SK-N-SH (cell line): ENCODE data around the gene PRXL2B. TPM values are rescaled to one million over a fixed set of nuclear protein-coding genes. Genes with fewer than 3 reads are reported as not detected.
"Not testable (repeated sequence)": the region's sequence is repeated elsewhere in the genome, so short reads cannot be mapped to it uniquely, and the experiment has no call there.

ENCODE experiments used
- CTCF ChIA-PET: fragments of 300-600, 350-600 bp; formaldehyde crosslinking; extraction: SDS; loops from one replicate; lab custom pipeline; 2021; lab: Yijun Ruan, JAX
- POLR2A ChIA-PET: fragments of 350-600 bp; sonication (Branson Sonifier 250); formaldehyde crosslinking; extraction: SDS; loops from one replicate; lab custom pipeline; 2020; ENCODE audit warnings: antibody characterized with exemption, inconsistent platforms; lab: Yijun Ruan, JAX
- DNase-seq: peaks from one replicate; pipeline ENCODE4 v3.0.0; 2012
- H2AFZ ChIP-seq: fragments of 200-600 bp; sonication (generic); 2 replicates; pipeline ENCODE4 v1.8.1; 2016; ENCODE audit warnings: antibody characterized with exemption, mild to moderate bottlenecking, low read depth
- H3F3A ChIP-seq: fragments of 200-600 bp; sonication (generic); replicated peaks from 2 replicates; pipeline ENCODE3; 2016; ENCODE audit warnings: antibody characterized with exemption, mild to moderate bottlenecking; ENCODE audit not compliant: insufficient read depth
- H3K27ac ChIP-seq, 2 experiments: fragments of 200-500 bp in 1 of 2; fragments of 200-600 bp in 1 of 2; sonication (Bioruptor generic) in 1 of 2; sonication (generic), shearing (Covaris generic) in 1 of 2; 2 replicates each; pipeline versions ENCODE4 v1.5.1 to v1.6.1; 2014 to 2016; ENCODE audit warnings: low read depth in 2 of 2, inconsistent platforms in 1 of 2, low read length in 1 of 2, mild to moderate bottlenecking in 1 of 2, mixed read lengths in 1 of 2
- H3K27me3 ChIP-seq: fragments of 200-600 bp; sonication (generic), shearing (Covaris generic); 2 replicates; pipeline ENCODE4 v1.6.1; 2016; ENCODE audit warnings: mixed run types; ENCODE audit not compliant: insufficient read depth
- H3K36me3 ChIP-seq, 2 experiments: fragments of 200-500 bp in 1 of 2; fragments of 200-600 bp in 1 of 2; sonication (Bioruptor generic) in 1 of 2; sonication (generic) in 1 of 2; replicated peaks in 1 of 2; 2 replicates each; pipeline versions ENCODE3 to v1.5.1; 2014 to 2016; ENCODE audit warnings: low read length in 1 of 2, mild to moderate bottlenecking in 1 of 2; ENCODE audit not compliant: insufficient read depth in 2 of 2, control insufficient read depth in 1 of 2
- H3K4me1 ChIP-seq, 2 experiments: fragments of 200-500 bp in 1 of 2; fragments of 200-600 bp in 1 of 2; sonication (Bioruptor generic) in 1 of 2; sonication (generic), shearing (Covaris generic) in 1 of 2; 2 replicates each; pipeline versions ENCODE4 v1.5.1 to v1.6.1; 2014 to 2016; ENCODE audit warnings: low read depth in 1 of 2, low read length in 1 of 2, mixed run types in 1 of 2; ENCODE audit not compliant: insufficient read depth in 2 of 2, control insufficient read depth in 1 of 2
- H3K4me2 ChIP-seq: fragments of 200-600 bp; sonication (generic), shearing (Covaris generic); 2 replicates; pipeline ENCODE4 v1.6.1; 2017; ENCODE audit warnings: mixed run types
- H3K4me3 ChIP-seq, 2 experiments: fragments of 200-500 bp in 1 of 2; fragments of 200-600 bp in 1 of 2; sonication (Bioruptor generic) in 1 of 2; sonication (generic), shearing (Covaris generic) in 1 of 2; 2 replicates each; pipeline versions ENCODE4 v1.5.1 to v1.8.1; 2014 to 2016; ENCODE audit warnings: low read depth in 2 of 2, inconsistent platforms in 1 of 2, low read length in 1 of 2, mild to moderate bottlenecking in 1 of 2, mixed read lengths in 1 of 2, moderate library complexity in 1 of 2
- H3K79me2 ChIP-seq: fragments of 200-600 bp; sonication (generic); 2 replicates; pipeline ENCODE4 v1.8.1; 2017; ENCODE audit warnings: mild to moderate bottlenecking; ENCODE audit not compliant: insufficient read depth
- H3K9ac ChIP-seq: fragments of 200-600 bp; sonication (generic); 2 replicates; pipeline ENCODE4 v1.6.1; 2017; ENCODE audit warnings: mixed run types
- H3K9me2 ChIP-seq: fragments of 200-600 bp; sonication (generic); 2 replicates; pipeline ENCODE4 v1.6.1; 2017; ENCODE audit warnings: mixed run types
- H3K9me3 ChIP-seq: fragments of 200-600 bp; sonication (generic); 2 replicates; pipeline ENCODE4 v1.6.1; 2017; ENCODE audit warnings: mixed run types, mild to moderate bottlenecking, moderate library complexity
- H4K20me1 ChIP-seq: fragments of 200-600 bp; sonication (generic); 2 replicates; pipeline ENCODE4 v1.6.1; 2017; ENCODE audit warnings: mild to moderate bottlenecking, mixed run types; ENCODE audit not compliant: insufficient read depth
- ELF1 ChIP-seq: IDR thresholded peaks from 2 replicates; pipeline ENCODE4 v1.4.0; 2012
- EP300 ChIP-seq, 2 experiments: IDR thresholded peaks; 2 replicates each; pipeline versions ENCODE4 v1.4.0 to v1.6.1; 2012; ENCODE audit warnings: borderline replicate concordance in 1 of 2, low read depth in 1 of 2, low read length in 1 of 2
- EZH2phosphoT487 ChIP-seq: fragments of 200-600 bp; sonication (generic); IDR thresholded peaks from 2 replicates; pipeline ENCODE4 v1.6.1; 2017; ENCODE audit warnings: low read depth, mixed run types, mild to moderate bottlenecking, antibody characterized with exemption, moderate library complexity, borderline replicate concordance
- NRF1 ChIP-seq: IDR thresholded peaks from 2 replicates; pipeline ENCODE4 v1.6.1; 2012; ENCODE audit warnings: low read depth, mild to moderate bottlenecking, low read length
- PBX3 ChIP-seq: IDR thresholded peaks from 2 replicates; pipeline ENCODE4; 2012
- POLR2AphosphoS5 ChIP-seq: IDR thresholded peaks from 2 replicates; pipeline ENCODE4 v1.6.1; 2012; ENCODE audit warnings: low read depth, low read length
- RAD21 ChIP-seq: IDR thresholded peaks from 2 replicates; pipeline ENCODE4 v1.6.1; 2012; ENCODE audit warnings: mild to moderate bottlenecking, low read length
- RCOR1 ChIP-seq: fragments of 150-350 bp; IDR thresholded peaks from 2 replicates; pipeline ENCODE4 v1.6.1; 2017; ENCODE audit warnings: antibody characterized with exemption, low read length
- SMC3 ChIP-seq: IDR thresholded peaks from 2 replicates; pipeline ENCODE4 v1.6.1; 2012; ENCODE audit warnings: low read depth, low read length, improper control_type of control experiment
- TEAD4 ChIP-seq: IDR thresholded peaks from 2 replicates; pipeline ENCODE4 v1.4.0; 2012; ENCODE audit warnings: mild to moderate bottlenecking, borderline replicate concordance; ENCODE audit not compliant: insufficient read depth
- USF1 ChIP-seq: IDR thresholded peaks from 2 replicates; pipeline ENCODE4 v1.4.0; 2012; ENCODE audit warnings: low read depth, borderline replicate concordance
- WGBS: methylation state at CpG from one replicate; pipeline ENCODE4 v1.1.6; 2017; ENCODE audit warnings: low lambda C conversion rate; 5-methylcytosine and 5-hydroxymethylcytosine counted together
- polyA plus RNA-seq, 3 experiments: library from polyadenylated mRNA; depleted of rRNA; stranded (reverse); fragments of >200 nt; gene quantifications; 2 replicates each; pipeline ENCODE4 v1.2.3, GENCODE V29; 2012
- TF ChIP-seq, protein P1 (sequence below): fragments of 200-600 bp; sonication (generic); IDR thresholded peaks from 2 replicates; pipeline ENCODE4 v1.6.1; 2017; ENCODE audit warnings: antibody characterized with exemption, mild to moderate bottlenecking, moderate library complexity

Gene PRXL2B
- polyA plus RNA-seq, 1 of the 3 experiments (the other 2 are of a cell fraction) = 33.7 TPM

- POLR2A ChIA-PET = interaction anchor here (1.2 to 1.4 kb wide), 2 partner anchors 22 to 41 kb away, joined by 3 to 4 read pairs; no protein-coding TSS in a partner anchor
- CTCF ChIA-PET = interaction anchor here (0.6 to 5.1 kb wide), 28 partner anchors 8 to 353 kb away, joined by 3 to 53 read pairs (median 7); partner anchors contain the start of genes FAAP20, HES5, PANK4 and PRXL2B
- Histone ChIP-seq H3K4me3 (no peak overlapping the region; a peak in 1 of 4 replicates), H2AFZ (no peak overlapping the region), H4K20me1 (no peaks in the 10 kb centered on the region), H3K9me3 (no peaks in the 10 kb centered on the region), H3F3A (no peaks in the 10 kb centered on the region), H3K27me3 (no peaks in the 10 kb centered on the region), H3K9ac (no peak overlapping the region), H3K4me1 (peaks cover 0 to 42% of the 10 kb centered on the region in 2 experiments; a peak in 1 of 4 replicates), H3K36me3 (no peaks in the 10 kb centered on the region), H3K9me2 (no peaks in the 10 kb centered on the region), H3K4me2 (no peak overlapping the region), H3K27ac (no peak overlapping the region), H3K79me2 (no peaks in the 10 kb centered on the region)
- 45% methylated on average over 15 of the region's 17 CpGs for WGBS
- DNase-seq = peak; percentile 89
- TF ChIP-seq RAD21 = peak; percentile 93
- peak; percentile 97 for TF ChIP-seq SMC3
- TF ChIP-seq EZH2phosphoT487 = no peak
- no peak for TF ChIP-seq RCOR1
- no peak for TF ChIP-seq NRF1
- TF ChIP-seq PBX3 = no peak
- TF ChIP-seq ELF1 = 0 out of 2 replicates have a peak, but pooled peaks have one; percentile 10
- TF ChIP-seq, protein P1, sequence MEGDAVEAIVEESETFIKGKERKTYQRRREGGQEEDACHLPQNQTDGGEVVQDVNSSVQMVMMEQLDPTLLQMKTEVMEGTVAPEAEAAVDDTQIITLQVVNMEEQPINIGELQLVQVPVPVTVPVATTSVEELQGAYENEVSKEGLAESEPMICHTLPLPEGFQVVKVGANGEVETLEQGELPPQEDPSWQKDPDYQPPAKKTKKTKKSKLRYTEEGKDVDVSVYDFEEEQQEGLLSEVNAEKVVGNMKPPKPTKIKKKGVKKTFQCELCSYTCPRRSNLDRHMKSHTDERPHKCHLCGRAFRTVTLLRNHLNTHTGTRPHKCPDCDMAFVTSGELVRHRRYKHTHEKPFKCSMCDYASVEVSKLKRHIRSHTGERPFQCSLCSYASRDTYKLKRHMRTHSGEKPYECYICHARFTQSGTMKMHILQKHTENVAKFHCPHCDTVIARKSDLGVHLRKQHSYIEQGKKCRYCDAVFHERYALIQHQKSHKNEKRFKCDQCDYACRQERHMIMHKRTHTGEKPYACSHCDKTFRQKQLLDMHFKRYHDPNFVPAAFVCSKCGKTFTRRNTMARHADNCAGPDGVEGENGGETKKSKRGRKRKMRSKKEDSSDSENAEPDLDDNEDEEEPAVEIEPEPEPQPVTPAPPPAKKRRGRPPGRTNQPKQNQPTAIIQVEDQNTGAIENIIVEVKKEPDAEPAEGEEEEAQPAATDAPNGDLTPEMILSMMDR = peak; percentile 83
- TF ChIP-seq USF1 = no peak
- TF ChIP-seq TEAD4 = no peak
- TF ChIP-seq EP300 (IDR thresholded peaks at IDR 0.05; ENCODE audit: borderline replicate concordance in 1 of 2, low read depth in 1 of 2, low read length in 1 of 2) = no peak
- TF ChIP-seq POLR2AphosphoS5 = no peak
These were observed 38.4 kb upstream of the PRXL2B start for GRCh38 chr1:2548068-2548589.

DNA sequence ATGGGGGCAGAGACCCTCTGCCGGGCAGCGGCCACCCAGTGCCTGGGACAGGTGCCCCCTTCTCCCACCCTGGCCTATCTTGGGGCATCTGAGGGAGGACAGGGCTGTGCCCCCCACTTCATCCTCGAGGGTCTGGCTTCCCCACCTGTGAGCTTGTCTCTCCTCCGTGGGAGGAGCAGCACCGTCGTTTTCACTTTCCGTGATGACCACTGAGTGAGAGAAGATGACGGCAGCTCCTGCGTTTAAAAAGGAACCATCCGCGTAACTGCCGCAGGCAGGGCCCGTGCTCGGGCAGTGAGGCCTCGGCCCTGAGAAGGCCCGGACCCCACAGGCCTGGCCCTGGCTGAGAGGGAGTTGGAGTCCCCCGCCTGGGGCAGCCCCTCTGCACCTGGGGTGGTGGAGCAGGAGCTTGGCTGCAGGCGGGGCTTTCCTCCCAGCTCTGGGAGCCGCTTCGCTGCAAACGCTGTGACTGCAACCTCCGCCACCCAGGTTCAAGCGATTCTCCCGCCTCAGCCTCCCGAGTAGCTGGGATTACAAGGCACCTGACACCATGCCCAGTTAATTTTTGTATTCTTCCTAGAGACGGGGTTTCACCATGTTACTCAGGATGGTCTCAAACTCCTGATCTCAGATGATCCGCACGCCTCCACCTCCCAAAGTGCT lies 37.1 kb upstream of the PRXL2B start:
- H3K36me3 ChIP-seq, H3K27me3 ChIP-seq, H3K4me2 ChIP-seq, H3K79me2 ChIP-seq, H3K9me2 ChIP-seq, H3K9ac ChIP-seq, H3K9me3 ChIP-seq, H3F3A ChIP-seq, DNase-seq, H3K4me3 ChIP-seq, H4K20me1 ChIP-seq, H3K27ac ChIP-seq, POLR2A ChIA-PET, H2AFZ ChIP-seq: not testable (repeated sequence)
- H3K4me1 ChIP-seq = peaks cover 0 to 28% of the 10 kb centered on the region in 2 experiments; a peak in 1 of 4 replicates
- CTCF ChIA-PET = interaction anchor here (1.3 to 5.1 kb wide), 4 partner anchors 22 to 133 kb away, joined by 3 to 53 read pairs (median 34); no protein-coding TSS in a partner anchor
- WGBS = 86% methylated on average over 16 of the region's 28 CpGs

DNA sequence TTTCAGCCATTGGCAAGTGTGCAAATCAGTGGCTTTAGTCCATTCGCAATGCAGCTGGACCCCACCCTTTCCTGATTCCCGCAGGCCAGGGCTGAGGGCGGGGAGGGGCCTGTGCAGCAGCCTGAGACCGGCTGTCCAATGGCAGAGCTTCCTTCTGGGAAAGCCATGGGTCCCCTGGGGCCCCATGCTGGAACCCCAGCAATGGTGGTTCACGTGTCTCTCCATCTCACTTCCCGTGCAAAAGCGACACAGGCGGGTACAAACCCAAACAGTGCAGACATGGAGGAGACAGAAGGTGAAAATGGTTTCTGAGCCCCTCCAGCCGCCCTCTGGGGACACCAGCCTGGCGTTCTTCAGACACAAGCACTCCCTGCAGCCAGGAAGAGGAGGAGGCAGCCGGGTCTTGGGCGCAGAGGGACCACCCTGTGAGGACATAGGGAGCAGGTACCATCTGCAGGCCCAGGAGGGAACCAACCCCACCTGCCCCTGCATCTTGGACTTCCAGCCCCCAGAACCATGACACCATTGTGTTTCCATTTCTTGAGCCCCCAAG lies 36.2 kb upstream of the PRXL2B start:
- H3K4me3 ChIP-seq, H2AFZ ChIP-seq, H3K27me3 ChIP-seq, H3K36me3 ChIP-seq, H3K9me3 ChIP-seq, H3K27ac ChIP-seq, POLR2A ChIA-PET, H3K4me2 ChIP-seq, H3K9ac ChIP-seq, H3K79me2 ChIP-seq, DNase-seq, H3K9me2 ChIP-seq, H3F3A ChIP-seq, H4K20me1 ChIP-seq: not testable (repeated sequence)
- peaks cover 0 to 20% of the 10 kb centered on the region in 2 experiments; a peak in 1 of 4 replicates for H3K4me1 ChIP-seq
- CTCF ChIA-PET = interaction anchor here (5.1 kb wide), 1 partner anchor 90 kb away, joined by 53 read pairs; no protein-coding TSS in a partner anchor
- no CpG with 5 or more reads among the region's 12 CpGs for whole genome bisulfite sequencing
